Measurements from ENCODE around the gene PCDHAC2. TPM values are rescaled to one million over a fixed set of nuclear protein-coding genes. Genes with fewer than 3 reads are reported as not detected.

The PCDHAC2 gene
- total and polyA plus RNA-seq, 7 experiments from 2014 or later = not detected

DNA sequence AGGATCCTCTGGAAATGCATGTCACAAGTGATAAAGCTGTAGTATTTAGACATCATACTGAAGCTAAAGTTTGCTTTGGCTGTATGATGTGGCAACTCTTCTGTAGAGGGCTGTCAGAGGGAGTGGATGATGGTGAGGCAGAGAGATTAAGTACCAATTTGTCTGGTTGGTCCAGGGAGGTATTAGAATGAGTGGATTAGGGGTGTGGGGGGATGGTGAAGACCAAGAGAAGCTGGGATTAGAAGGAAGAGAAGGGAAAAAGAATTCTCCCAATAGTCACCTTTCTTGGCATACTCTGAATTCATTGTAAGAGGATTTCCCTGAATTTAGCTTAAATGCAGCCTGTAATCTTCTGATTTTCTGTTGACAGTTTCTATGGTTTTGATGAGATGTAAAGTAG lies 3.6 kb downstream of the PCDHAC2 start:
- intact Hi-C loops (cut with micrococcal nuclease) = no loop called here
- Histone ChIP-seq H3K4me1 (ENCODE audit: control insufficient read depth in 2 of 2, insufficient read depth in 2 of 2, low read length in 2 of 2) (no peaks in the 10 kb centered on the region), H3K4me3 (ENCODE audit: low read length) (no peak overlapping the region), H3K27me3 (ENCODE audit: control insufficient read depth in 2 of 2, insufficient read depth in 2 of 2, low read length in 2 of 2) (peaks cover 0 to 6% of the 10 kb centered on the region in 2 donors), H3K9me3 (ENCODE audit: control insufficient read depth in 2 of 3, low read length in 3 of 3) (no peaks in the 10 kb centered on the region), H3K27ac (ENCODE audit: low read depth, low read length) (no peak overlapping the region), H3K36me3 (ENCODE audit: control insufficient read depth in 2 of 3, insufficient read depth in 3 of 3, low read length in 3 of 3) (no peaks in the 10 kb centered on the region)
- ChIA-PET CTCF (no interaction called here), POLR2A (no interaction called here)
- Mint-ChIP-seq H3K4me3 (no peak overlapping the region), H3K27me3 (peaks cover 20 to 50% (median 29%) of the 10 kb centered on the region in 5 donors), H3K9me3 (peaks cover 0 to 6% (median 0%) of the 10 kb centered on the region in 11 donors), H3K27ac (no peak overlapping the region), H3K4me1 (peaks cover 0 to 5% (median 2%) of the 10 kb centered on the region in 7 donors), H3K36me3 (peaks cover 0 to under 1% (median 0%) of the 10 kb centered on the region in 5 donors)
- no peak for ATAC-seq
- DNase-seq = no peak

DNA sequence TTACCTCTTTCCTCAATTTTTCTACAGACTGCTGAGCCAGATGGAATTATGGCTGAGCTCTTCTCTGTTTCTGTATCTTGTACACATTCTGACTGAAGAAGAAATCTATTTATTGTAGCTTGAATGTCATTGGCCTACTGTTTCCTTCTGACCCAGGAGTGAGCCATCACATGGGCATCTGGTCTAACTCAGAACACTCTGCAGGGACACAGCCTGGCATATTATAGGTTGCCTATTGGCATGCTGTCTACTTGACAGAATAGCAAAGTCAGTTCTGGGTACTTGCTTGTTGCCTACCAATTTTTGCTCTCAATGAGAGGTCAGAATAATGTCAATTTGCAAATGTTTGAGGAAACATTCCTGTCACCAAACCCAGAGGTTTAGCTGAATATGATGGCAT lies 7.3 kb downstream of the PCDHAC2 start:
- peaks cover 0 to 4% (median 0%) of the 10 kb centered on the region in 11 donors for H3K9me3 Mint-ChIP-seq
- DNase-seq (no peak), ATAC-seq (no peak)
- no peaks in the 10 kb centered on the region for H3K4me1 Mint-ChIP-seq
- POLR2A ChIA-PET = no interaction called here
- Histone ChIP-seq H3K36me3 (ENCODE audit: control insufficient read depth in 2 of 3, insufficient read depth in 3 of 3, low read length in 3 of 3) (no peaks in the 10 kb centered on the region), H3K9me3 (ENCODE audit: control insufficient read depth in 2 of 3, low read length in 3 of 3) (no peaks in the 10 kb centered on the region), H3K27me3 (ENCODE audit: control insufficient read depth in 2 of 2, insufficient read depth in 2 of 2, low read length in 2 of 2) (no peaks in the 10 kb centered on the region), H3K4me3 (ENCODE audit: low read length) (no peak overlapping the region), H3K4me1 (ENCODE audit: control insufficient read depth in 2 of 2, insufficient read depth in 2 of 2, low read length in 2 of 2) (no peaks in the 10 kb centered on the region), H3K27ac (ENCODE audit: low read depth, low read length) (no peak overlapping the region)
- intact Hi-C loops (cut with micrococcal nuclease) = no loop called here
- H3K4me3 Mint-ChIP-seq = no peak overlapping the region
- no peak overlapping the region for H3K27ac Mint-ChIP-seq
- H3K27me3 Mint-ChIP-seq = peaks cover 0 to 27% (median 12%) of the 10 kb centered on the region in 5 donors
- CTCF ChIA-PET = no interaction called here
- H3K36me3 Mint-ChIP-seq = no peaks in the 10 kb centered on the region

DNA sequence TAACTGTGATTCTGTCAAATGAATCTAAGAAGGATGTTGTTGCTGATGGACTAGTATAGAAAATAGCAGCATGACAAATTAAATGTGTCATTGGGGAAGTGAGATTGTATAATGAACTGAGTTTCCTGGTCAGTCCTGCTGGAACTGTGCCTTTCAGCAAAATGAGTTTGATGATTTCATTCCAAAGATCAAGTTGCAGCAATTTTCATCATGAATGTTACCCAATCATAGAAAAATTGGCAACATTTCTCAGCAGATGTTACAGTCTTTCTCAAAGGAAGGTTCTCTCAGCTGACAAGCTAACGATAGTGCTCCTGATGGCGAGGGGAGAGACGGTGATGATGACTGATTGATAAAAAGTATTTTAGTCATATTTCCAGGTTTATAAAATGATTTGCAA lies 10.7 kb downstream of the PCDHAC2 start:
- H3K9me3 ChIP-seq (ENCODE audit: control insufficient read depth in 2 of 3, low read length in 3 of 3) = no peaks in the 10 kb centered on the region
- no peaks in the 10 kb centered on the region for H3K27me3 ChIP-seq (ENCODE audit: control insufficient read depth in 2 of 2, insufficient read depth in 2 of 2, low read length in 2 of 2)
- Mint-ChIP-seq H3K4me3 (no peak overlapping the region), H3K9me3 (peaks cover 0 to 7% (median 2%) of the 10 kb centered on the region in 11 donors), H3K27ac (no peak overlapping the region), H3K36me3 (no peaks in the 10 kb centered on the region), H3K27me3 (peaks cover 0 to 34% (median 12%) of the 10 kb centered on the region in 5 donors), H3K4me1 (no peaks in the 10 kb centered on the region)
- no peak for ATAC-seq
- H3K27ac ChIP-seq (ENCODE audit: low read depth, low read length) = no peak overlapping the region
- no peak for DNase-seq
- no peak overlapping the region for H3K4me3 ChIP-seq (ENCODE audit: low read length)
- no peaks in the 10 kb centered on the region for H3K4me1 ChIP-seq (ENCODE audit: control insufficient read depth in 2 of 2, insufficient read depth in 2 of 2, low read length in 2 of 2)
- ChIA-PET POLR2A (no interaction called here), CTCF (no interaction called here)
- intact Hi-C loops (cut with micrococcal nuclease) = no loop called here
- no peaks in the 10 kb centered on the region for H3K36me3 ChIP-seq (ENCODE audit: control insufficient read depth in 2 of 3, insufficient read depth in 3 of 3, low read length in 3 of 3)

DNA sequence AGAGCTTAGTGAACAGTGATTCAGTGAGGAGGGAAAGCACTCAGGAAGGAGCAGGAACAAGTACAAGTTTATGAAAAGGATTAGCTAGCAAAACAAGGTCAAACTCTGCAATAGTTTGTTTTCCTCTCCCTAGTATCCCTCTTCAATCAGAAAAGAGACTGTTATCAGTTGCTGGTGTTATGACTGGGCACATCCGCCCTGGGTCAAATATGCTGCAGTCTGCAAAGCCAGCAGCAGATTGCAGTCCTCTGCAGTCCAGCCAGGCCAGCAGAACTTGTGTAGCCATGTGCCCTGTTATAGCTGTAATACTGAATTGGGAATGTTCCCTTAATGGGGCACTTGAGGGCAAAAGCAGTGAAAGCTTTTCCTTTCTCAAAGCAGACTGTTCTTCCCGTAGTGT lies 12.0 kb downstream of the PCDHAC2 start:
- Histone ChIP-seq H3K9me3 (ENCODE audit: control insufficient read depth in 2 of 3, low read length in 3 of 3) (no peaks in the 10 kb centered on the region), H3K36me3 (ENCODE audit: control insufficient read depth in 2 of 3, insufficient read depth in 3 of 3, low read length in 3 of 3) (no peaks in the 10 kb centered on the region), H3K27me3 (ENCODE audit: control insufficient read depth in 2 of 2, insufficient read depth in 2 of 2, low read length in 2 of 2) (no peaks in the 10 kb centered on the region), H3K4me1 (ENCODE audit: control insufficient read depth in 2 of 2, insufficient read depth in 2 of 2, low read length in 2 of 2) (no peaks in the 10 kb centered on the region), H3K4me3 (ENCODE audit: low read length) (no peak overlapping the region), H3K27ac (ENCODE audit: low read depth, low read length) (no peak overlapping the region)
- DNase-seq = no peak
- POLR2A ChIA-PET = no interaction called here
- Mint-ChIP-seq H3K4me3 (no peak overlapping the region), H3K36me3 (no peaks in the 10 kb centered on the region), H3K4me1 (no peaks in the 10 kb centered on the region), H3K27ac (no peak overlapping the region), H3K9me3 (peaks cover 0 to 10% (median 2%) of the 10 kb centered on the region in 11 donors), H3K27me3 (peaks cover 0 to 33% (median 16%) of the 10 kb centered on the region in 5 donors)
- intact Hi-C loops (cut with micrococcal nuclease) = no loop called here
- ATAC-seq = no peak
- CTCF ChIA-PET = no interaction called here

DNA sequence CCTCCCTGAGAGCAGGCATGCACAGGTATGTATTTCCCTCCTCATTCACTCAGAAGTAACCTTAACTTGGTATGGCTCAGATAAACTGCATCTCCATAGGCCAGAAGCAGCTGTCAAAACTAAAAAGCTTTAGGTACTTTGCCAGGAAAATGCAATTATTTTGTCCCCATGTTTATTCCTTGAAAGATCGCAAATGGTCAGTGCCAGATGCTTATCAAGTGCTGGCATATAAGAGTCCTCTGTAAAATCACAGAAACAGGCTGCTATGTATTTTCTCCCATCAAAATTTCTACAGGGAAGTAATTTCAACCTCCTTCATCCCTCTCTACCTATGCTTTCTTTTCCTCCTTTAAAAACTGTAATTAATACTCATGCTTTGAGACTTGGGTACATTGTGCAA lies 12.7 kb downstream of the PCDHAC2 start:
- H3K4me1 Mint-ChIP-seq = no peaks in the 10 kb centered on the region
- no peak overlapping the region for H3K27ac Mint-ChIP-seq
- no peaks in the 10 kb centered on the region for H3K9me3 ChIP-seq (ENCODE audit: control insufficient read depth in 2 of 3, low read length in 3 of 3)
- intact Hi-C loops (cut with micrococcal nuclease) = no loop called here
- H3K27ac ChIP-seq (ENCODE audit: low read depth, low read length) = no peak overlapping the region
- peaks cover 0 to 30% (median 22%) of the 10 kb centered on the region in 5 donors for H3K27me3 Mint-ChIP-seq
- CTCF ChIA-PET = no interaction called here
- H3K9me3 Mint-ChIP-seq = peaks cover 0 to 10% (median 2%) of the 10 kb centered on the region in 11 donors
- no peaks in the 10 kb centered on the region for H3K36me3 Mint-ChIP-seq
- no peak overlapping the region for H3K4me3 Mint-ChIP-seq
- ATAC-seq = no peak
- H3K36me3 ChIP-seq (ENCODE audit: control insufficient read depth in 2 of 3, insufficient read depth in 3 of 3, low read length in 3 of 3) = no peaks in the 10 kb centered on the region
- no peaks in the 10 kb centered on the region for H3K27me3 ChIP-seq (ENCODE audit: control insufficient read depth in 2 of 2, insufficient read depth in 2 of 2, low read length in 2 of 2)
- no peak for DNase-seq
- POLR2A ChIA-PET = no interaction called here
- H3K4me1 ChIP-seq (ENCODE audit: control insufficient read depth in 2 of 2, insufficient read depth in 2 of 2, low read length in 2 of 2) = no peaks in the 10 kb centered on the region
- no peak overlapping the region for H3K4me3 ChIP-seq (ENCODE audit: low read length)

DNA sequence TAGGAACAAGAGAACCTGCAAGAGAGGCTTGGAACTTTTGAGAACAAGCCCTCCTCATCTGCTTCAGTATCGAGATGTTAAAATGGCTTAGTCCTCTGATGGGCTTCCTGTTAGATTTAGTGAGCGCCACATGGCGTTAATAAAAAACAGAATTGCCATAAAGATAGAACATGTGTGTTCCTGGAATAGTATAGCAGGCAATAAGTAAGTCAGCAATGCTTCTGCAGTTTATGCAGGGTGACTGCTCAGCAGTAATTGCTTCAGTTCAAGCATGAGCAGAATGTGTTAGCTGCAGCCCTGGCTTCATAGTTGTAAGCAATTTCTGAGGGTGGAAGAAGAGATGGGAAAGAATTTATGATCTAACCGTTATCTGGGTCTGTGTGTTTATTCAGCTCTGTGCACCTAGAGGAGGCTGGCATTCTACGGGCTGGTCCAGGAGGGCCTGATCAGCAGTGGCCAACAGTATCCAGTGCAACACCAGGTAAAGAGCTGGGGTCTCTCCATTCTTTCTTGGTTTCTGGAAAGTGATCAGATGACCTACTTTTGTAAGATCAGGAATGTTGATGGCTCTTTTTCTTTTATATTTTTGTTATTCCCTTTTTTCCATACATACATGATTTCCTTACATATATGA lies 15.9 kb downstream of the PCDHAC2 start:
- no peak for ATAC-seq
- H3K27me3 ChIP-seq (ENCODE audit: control insufficient read depth in 2 of 2, insufficient read depth in 2 of 2, low read length in 2 of 2) = no peaks in the 10 kb centered on the region
- H3K9me3 ChIP-seq (ENCODE audit: control insufficient read depth in 2 of 3, low read length in 3 of 3) = no peaks in the 10 kb centered on the region
- Mint-ChIP-seq H3K27ac (no peak overlapping the region), H3K4me3 (no peak overlapping the region), H3K27me3 (peaks cover 0 to 33% (median 21%) of the 10 kb centered on the region in 5 donors), H3K36me3 (no peaks in the 10 kb centered on the region), H3K9me3 (peaks cover 0 to 10% (median 2%) of the 10 kb centered on the region in 11 donors), H3K4me1 (no peaks in the 10 kb centered on the region)
- H3K4me1 ChIP-seq (ENCODE audit: control insufficient read depth in 2 of 2, insufficient read depth in 2 of 2, low read length in 2 of 2) = no peaks in the 10 kb centered on the region
- no peaks in the 10 kb centered on the region for H3K36me3 ChIP-seq (ENCODE audit: control insufficient read depth in 2 of 3, insufficient read depth in 3 of 3, low read length in 3 of 3)
- ChIA-PET CTCF (no interaction called here), POLR2A (no interaction called here)
- H3K27ac ChIP-seq (ENCODE audit: low read depth, low read length) = no peak overlapping the region
- no peak overlapping the region for H3K4me3 ChIP-seq (ENCODE audit: low read length)
- DNase-seq = no peak
- intact Hi-C loops (cut with micrococcal nuclease) = no loop called here

DNA sequence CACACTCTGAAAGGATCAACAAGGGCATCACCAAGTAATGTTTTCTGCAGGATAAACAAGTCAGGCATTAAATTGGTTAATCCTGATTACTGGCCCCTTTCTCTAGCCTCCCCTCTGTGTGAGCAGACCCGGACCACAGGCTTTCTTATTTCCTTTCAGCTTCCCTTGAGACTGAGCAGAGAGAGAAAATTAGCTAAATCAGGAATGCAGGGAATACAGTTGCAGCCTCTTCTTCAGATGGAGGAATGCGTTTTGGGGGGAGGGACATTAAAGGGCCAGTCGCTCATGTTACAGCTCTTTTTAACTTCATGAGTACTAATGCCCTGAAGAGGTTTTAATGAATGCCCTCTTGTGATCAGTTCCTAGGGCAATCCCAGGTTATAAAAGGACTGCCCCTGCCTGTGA lies 19.8 kb downstream of the PCDHAC2 start:
- H3K4me1 Mint-ChIP-seq = no peaks in the 10 kb centered on the region
- DNase-seq (no peak), ATAC-seq (no peak)
- peaks cover 0 to 34% (median 23%) of the 10 kb centered on the region in 5 donors for H3K27me3 Mint-ChIP-seq
- Histone ChIP-seq H3K27me3 (ENCODE audit: control insufficient read depth in 2 of 2, insufficient read depth in 2 of 2, low read length in 2 of 2) (peaks cover 0 to 3% of the 10 kb centered on the region in 2 donors), H3K4me1 (ENCODE audit: control insufficient read depth in 2 of 2, insufficient read depth in 2 of 2, low read length in 2 of 2) (no peaks in the 10 kb centered on the region), H3K36me3 (ENCODE audit: control insufficient read depth in 2 of 3, insufficient read depth in 3 of 3, low read length in 3 of 3) (no peaks in the 10 kb centered on the region), H3K9me3 (ENCODE audit: control insufficient read depth in 2 of 3, low read length in 3 of 3) (no peaks in the 10 kb centered on the region), H3K27ac (ENCODE audit: low read depth, low read length) (no peak overlapping the region), H3K4me3 (ENCODE audit: low read length) (no peak overlapping the region)
- H3K27ac Mint-ChIP-seq = no peak overlapping the region
- intact Hi-C loops (cut with micrococcal nuclease) = no loop called here
- peaks cover 0 to 10% (median 0%) of the 10 kb centered on the region in 11 donors for H3K9me3 Mint-ChIP-seq
- POLR2A ChIA-PET = no interaction called here
- no peak overlapping the region for H3K4me3 Mint-ChIP-seq
- CTCF ChIA-PET = no interaction called here
- H3K36me3 Mint-ChIP-seq = no peaks in the 10 kb centered on the region

Measured in naive thymus-derived CD4-positive, alpha-beta T cell (primary cell).